ENCODE data around the gene SCGN.

DNA sequence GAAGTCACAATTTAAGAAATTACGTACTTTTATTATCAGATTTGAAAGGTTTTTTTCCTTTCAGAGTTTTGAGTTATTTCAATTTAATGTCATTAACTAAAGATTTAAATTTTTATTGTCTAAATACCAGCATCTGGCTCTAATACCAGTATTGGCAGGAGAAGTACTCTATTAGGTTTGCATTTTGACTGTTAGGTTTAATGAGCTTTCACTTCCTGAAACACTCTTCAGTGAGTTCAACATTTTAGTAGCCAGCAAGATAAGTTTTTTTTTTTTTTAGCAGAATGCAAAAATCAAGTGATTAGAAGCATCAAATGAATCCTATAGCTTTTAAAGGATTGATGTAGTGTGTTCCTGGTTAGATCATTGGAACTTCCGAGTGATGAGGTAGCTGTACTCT is 34.0 kb upstream of the SCGN start:
- no peak for TF ChIP-seq ZBTB21 (tag by site-specific recombination; IDR thresholded peaks at IDR 0.05)
- TF ChIP-seq, protein P1, sequence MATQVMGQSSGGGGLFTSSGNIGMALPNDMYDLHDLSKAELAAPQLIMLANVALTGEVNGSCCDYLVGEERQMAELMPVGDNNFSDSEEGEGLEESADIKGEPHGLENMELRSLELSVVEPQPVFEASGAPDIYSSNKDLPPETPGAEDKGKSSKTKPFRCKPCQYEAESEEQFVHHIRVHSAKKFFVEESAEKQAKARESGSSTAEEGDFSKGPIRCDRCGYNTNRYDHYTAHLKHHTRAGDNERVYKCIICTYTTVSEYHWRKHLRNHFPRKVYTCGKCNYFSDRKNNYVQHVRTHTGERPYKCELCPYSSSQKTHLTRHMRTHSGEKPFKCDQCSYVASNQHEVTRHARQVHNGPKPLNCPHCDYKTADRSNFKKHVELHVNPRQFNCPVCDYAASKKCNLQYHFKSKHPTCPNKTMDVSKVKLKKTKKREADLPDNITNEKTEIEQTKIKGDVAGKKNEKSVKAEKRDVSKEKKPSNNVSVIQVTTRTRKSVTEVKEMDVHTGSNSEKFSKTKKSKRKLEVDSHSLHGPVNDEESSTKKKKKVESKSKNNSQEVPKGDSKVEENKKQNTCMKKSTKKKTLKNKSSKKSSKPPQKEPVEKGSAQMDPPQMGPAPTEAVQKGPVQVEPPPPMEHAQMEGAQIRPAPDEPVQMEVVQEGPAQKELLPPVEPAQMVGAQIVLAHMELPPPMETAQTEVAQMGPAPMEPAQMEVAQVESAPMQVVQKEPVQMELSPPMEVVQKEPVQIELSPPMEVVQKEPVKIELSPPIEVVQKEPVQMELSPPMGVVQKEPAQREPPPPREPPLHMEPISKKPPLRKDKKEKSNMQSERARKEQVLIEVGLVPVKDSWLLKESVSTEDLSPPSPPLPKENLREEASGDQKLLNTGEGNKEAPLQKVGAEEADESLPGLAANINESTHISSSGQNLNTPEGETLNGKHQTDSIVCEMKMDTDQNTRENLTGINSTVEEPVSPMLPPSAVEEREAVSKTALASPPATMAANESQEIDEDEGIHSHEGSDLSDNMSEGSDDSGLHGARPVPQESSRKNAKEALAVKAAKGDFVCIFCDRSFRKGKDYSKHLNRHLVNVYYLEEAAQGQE (tag by site-specific recombination; IDR thresholded peaks at IDR 0.05) = no peak
- no peak for TF ChIP-seq ZNF629 (tag by site-specific recombination; IDR thresholded peaks at IDR 0.05)
- TF ChIP-seq ZNF335 (tag by site-specific recombination; conservative IDR thresholded peaks at IDR 0.05) = no peak
- TF ChIP-seq, protein P2, sequence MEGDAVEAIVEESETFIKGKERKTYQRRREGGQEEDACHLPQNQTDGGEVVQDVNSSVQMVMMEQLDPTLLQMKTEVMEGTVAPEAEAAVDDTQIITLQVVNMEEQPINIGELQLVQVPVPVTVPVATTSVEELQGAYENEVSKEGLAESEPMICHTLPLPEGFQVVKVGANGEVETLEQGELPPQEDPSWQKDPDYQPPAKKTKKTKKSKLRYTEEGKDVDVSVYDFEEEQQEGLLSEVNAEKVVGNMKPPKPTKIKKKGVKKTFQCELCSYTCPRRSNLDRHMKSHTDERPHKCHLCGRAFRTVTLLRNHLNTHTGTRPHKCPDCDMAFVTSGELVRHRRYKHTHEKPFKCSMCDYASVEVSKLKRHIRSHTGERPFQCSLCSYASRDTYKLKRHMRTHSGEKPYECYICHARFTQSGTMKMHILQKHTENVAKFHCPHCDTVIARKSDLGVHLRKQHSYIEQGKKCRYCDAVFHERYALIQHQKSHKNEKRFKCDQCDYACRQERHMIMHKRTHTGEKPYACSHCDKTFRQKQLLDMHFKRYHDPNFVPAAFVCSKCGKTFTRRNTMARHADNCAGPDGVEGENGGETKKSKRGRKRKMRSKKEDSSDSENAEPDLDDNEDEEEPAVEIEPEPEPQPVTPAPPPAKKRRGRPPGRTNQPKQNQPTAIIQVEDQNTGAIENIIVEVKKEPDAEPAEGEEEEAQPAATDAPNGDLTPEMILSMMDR (tag by site-specific recombination; IDR thresholded peaks at IDR 0.05) = no peak
- no peak for TF ChIP-seq ZNF311 (tag by site-specific recombination; IDR thresholded peaks at IDR 0.05; ENCODE audit: borderline replicate concordance)
- TF ChIP-seq YY1 (tag by site-specific recombination; IDR thresholded peaks at IDR 0.05) = no peak
- TF ChIP-seq ZNF114 (tag by site-specific recombination; IDR thresholded peaks at IDR 0.05) = no peak
- TF ChIP-seq BCL11A (tag by site-specific recombination; IDR thresholded peaks at IDR 0.05; ENCODE audit: low read depth) = no peak
- TF ChIP-seq, protein P3, sequence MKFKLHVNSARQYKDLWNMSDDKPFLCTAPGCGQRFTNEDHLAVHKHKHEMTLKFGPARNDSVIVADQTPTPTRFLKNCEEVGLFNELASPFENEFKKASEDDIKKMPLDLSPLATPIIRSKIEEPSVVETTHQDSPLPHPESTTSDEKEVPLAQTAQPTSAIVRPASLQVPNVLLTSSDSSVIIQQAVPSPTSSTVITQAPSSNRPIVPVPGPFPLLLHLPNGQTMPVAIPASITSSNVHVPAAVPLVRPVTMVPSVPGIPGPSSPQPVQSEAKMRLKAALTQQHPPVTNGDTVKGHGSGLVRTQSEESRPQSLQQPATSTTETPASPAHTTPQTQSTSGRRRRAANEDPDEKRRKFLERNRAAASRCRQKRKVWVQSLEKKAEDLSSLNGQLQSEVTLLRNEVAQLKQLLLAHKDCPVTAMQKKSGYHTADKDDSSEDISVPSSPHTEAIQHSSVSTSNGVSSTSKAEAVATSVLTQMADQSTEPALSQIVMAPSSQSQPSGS (tag by site-specific recombination; IDR thresholded peaks at IDR 0.05; ENCODE audit: low read depth) = no peak
- no peak for TF ChIP-seq KLF10 (tag by site-specific recombination; IDR thresholded peaks at IDR 0.05)
- no peak for TF ChIP-seq ZNF274 (IDR thresholded peaks at IDR 0.05; ENCODE audit: low read length)
- TF ChIP-seq ZNF274 (tag by site-specific recombination; IDR thresholded peaks at IDR 0.05; ENCODE audit: borderline replicate concordance) = no peak
- no peak for TF ChIP-seq ZNF248 (tag by site-specific recombination; IDR thresholded peaks at IDR 0.05)
- TF ChIP-seq ZBTB8A (tag by site-specific recombination; IDR thresholded peaks at IDR 0.05) = no peak
